Gastroesophageal sphincter (tissue), 4 donors: Measurements from ENCODE around the gene KCNJ2. TPM values are rescaled to one million over a fixed set of nuclear protein-coding genes. Genes with fewer than 3 reads are reported as not detected.

Experiments
- ATAC-seq: fragments of 150-250 bp; one replicate; pipeline ENCODE4 v1.9.1; 2016; ENCODE audit warnings: mild to moderate bottlenecking, moderate library complexity
- H3K27ac ChIP-seq, 4 donors: fragments of 200-600 bp; sonication (generic) in 3 of 4; 1 replicate in 3 of 4; 2 replicates in 1 of 4; pipeline ENCODE4 v1.5.1; 2016 to 2019
- H3K27me3 ChIP-seq: fragments of 200-600 bp; sonication (generic); one replicate; pipeline ENCODE4 v1.5.1; 2019
- H3K36me3 ChIP-seq, 2 donors: fragments of 200-600 bp; sonication (generic); one replicate each; pipeline ENCODE4 v1.5.1; 2019; ENCODE audit warnings: control low read depth in 1 of 2
- H3K4me1 ChIP-seq, 3 donors: fragments of 200-600 bp; sonication (generic); 1 replicate in 2 of 3; 2 replicates in 1 of 3; pipeline ENCODE4 v1.5.1; 2016 to 2019; ENCODE audit warnings: control low read depth in 2 of 3
- H3K4me3 ChIP-seq, 2 donors: fragments of 200-600 bp; sonication (generic); one replicate each; pipeline ENCODE4 v1.5.1; 2019; ENCODE audit warnings: mild to moderate bottlenecking in 1 of 2, moderate library complexity in 1 of 2
- H3K9me3 ChIP-seq, 3 donors: fragments of 200-600 bp; sonication (generic); one replicate each; pipeline ENCODE4 v1.5.1; 2017 to 2019; ENCODE audit warnings: control low read depth in 2 of 3
- EP300 ChIP-seq: sonication (generic); formaldehyde crosslinking; IDR thresholded peaks from one replicate; pipeline ENCODE4 v1.6.1; 2017; ENCODE audit warnings: antibody characterized with exemption, mild to moderate bottlenecking
- POLR2A ChIP-seq, 2 donors: fragments of 450-650 bp; IDR thresholded peaks; one replicate each; pipeline ENCODE4 v1.6.1; 2017; ENCODE audit warnings: antibody characterized with exemption in 2 of 2, mild to moderate bottlenecking in 2 of 2, moderate library complexity in 1 of 2
- POLR2AphosphoS5 ChIP-seq: sonication (generic); formaldehyde crosslinking; IDR thresholded peaks from one replicate; pipeline ENCODE4 v1.6.1; 2017; ENCODE audit warnings: antibody characterized with exemption
- WGBS, 2 donors: methylation state at CpG; one replicate each; pipeline ENCODE4 v1.1.5; 2018; ENCODE audit warnings: low coverage in 1 of 2; 5-methylcytosine and 5-hydroxymethylcytosine counted together
- total RNA-seq, 4 donors: library from RNA; depleted of rRNA; stranded (reverse); fragments of >200 nt; gene quantifications; one replicate each; pipeline ENCODE4 v1.1.0, GENCODE V29; 2016
- TF ChIP-seq, protein P1 (sequence below), 4 experiments: fragments of 200-600 bp in 2 of 4; fragments of 450-650 bp in 2 of 4; sonication (generic) in 1 of 4; IDR thresholded peaks; one replicate each; pipeline ENCODE4 v1.5.1; 2017 to 2019; ENCODE audit warnings: antibody characterized with exemption in 4 of 4, mild to moderate bottlenecking in 2 of 4, moderate library complexity in 2 of 4

KCNJ2 gene
- total RNA-seq, 4 donors from 2014 or later: 2.8 to 11.3 (median 4.9) TPM

DNA sequence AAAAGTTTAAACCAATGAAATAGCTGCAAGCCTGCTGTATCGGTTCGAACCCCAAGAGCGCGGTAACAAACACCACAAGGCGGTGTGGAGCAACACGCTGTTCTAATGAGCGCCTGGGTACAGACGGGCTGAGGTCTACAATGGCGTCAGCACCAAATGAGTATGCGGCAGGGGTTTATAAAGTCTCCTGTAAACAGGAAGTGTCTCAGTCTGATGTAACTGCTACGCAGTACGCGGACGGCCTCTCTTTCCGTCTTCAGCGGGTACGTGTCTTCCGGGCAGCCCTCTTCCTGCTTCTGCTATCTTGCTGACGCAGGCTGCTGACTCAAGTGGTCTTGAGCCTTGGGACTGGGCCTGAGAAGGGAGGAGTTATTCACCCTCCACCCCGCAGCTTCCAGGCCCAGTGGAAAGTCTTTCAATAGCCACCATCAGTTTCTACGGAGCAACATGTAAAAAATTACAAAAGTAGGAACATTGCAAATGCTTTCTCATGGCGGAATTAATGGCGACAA is 40.5 kb upstream of the KCNJ2 start:
- no peaks in the 10 kb centered on the region for H3K36me3 ChIP-seq
- WGBS, 2 donors: 96 to 97% methylated on average over 11 to 19 of the region's 23 CpGs

DNA sequence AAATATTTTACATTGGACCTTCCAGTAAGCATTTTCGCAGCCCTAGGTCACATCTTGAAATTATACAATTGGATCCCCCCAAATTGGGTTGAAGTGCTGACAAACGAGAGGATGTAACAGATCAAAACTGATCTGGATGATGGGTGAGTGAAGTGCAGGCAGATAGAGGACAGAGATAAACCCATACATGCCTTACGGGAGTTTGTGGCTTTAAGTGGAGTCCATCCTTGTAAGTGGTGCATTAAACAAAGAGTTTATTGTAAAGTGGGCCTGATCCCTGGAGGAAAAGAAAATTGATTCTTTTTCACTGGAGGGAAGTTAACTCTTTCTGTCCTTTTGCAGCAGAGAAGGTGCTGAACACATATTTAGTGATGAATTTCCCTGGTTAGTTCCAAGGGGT is 39.0 kb upstream of the KCNJ2 start:
- H3K36me3 ChIP-seq: no peaks in the 10 kb centered on the region

More for the DNA sequence above, 40.5 kb upstream of the KCNJ2 start:
- Histone ChIP-seq H3K27me3 (no peaks in the 10 kb centered on the region), H3K4me1 (no peaks in the 10 kb centered on the region), H3K27ac (no peak overlapping the region), H3K4me3 (no peak overlapping the region), H3K9me3 (no peaks in the 10 kb centered on the region)
- TF ChIP-seq POLR2A (IDR thresholded peaks at IDR 0.05): no peak
- TF ChIP-seq EP300: no peak
- no peak for TF ChIP-seq POLR2AphosphoS5
- TF ChIP-seq, protein P1, sequence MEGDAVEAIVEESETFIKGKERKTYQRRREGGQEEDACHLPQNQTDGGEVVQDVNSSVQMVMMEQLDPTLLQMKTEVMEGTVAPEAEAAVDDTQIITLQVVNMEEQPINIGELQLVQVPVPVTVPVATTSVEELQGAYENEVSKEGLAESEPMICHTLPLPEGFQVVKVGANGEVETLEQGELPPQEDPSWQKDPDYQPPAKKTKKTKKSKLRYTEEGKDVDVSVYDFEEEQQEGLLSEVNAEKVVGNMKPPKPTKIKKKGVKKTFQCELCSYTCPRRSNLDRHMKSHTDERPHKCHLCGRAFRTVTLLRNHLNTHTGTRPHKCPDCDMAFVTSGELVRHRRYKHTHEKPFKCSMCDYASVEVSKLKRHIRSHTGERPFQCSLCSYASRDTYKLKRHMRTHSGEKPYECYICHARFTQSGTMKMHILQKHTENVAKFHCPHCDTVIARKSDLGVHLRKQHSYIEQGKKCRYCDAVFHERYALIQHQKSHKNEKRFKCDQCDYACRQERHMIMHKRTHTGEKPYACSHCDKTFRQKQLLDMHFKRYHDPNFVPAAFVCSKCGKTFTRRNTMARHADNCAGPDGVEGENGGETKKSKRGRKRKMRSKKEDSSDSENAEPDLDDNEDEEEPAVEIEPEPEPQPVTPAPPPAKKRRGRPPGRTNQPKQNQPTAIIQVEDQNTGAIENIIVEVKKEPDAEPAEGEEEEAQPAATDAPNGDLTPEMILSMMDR (IDR thresholded peaks at IDR 0.05): no peak
- ATAC-seq: no peak

DNA sequence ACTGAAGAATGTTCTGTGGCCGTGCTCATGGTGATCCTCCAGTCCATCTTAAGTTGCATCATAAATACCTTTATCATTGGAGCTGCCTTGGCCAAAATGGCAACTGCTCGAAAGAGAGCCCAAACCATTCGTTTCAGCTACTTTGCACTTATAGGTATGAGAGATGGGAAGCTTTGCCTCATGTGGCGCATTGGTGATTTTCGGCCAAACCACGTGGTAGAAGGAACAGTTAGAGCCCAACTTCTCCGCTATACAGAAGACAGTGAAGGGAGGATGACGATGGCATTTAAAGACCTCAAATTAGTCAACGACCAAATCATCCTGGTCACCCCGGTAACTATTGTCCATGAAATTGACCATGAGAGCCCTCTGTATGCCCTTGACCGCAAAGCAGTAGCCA is 36.8 kb upstream of the KCNJ2 start:
- Histone ChIP-seq H3K4me1 (peaks cover 3 to 16% (median 5%) of the 10 kb centered on the region in 3 donors), H3K4me3 (no peak overlapping the region), H3K27ac (no peak overlapping the region), H3K36me3 (no peaks in the 10 kb centered on the region), H3K27me3 (no peaks in the 10 kb centered on the region), H3K9me3 (no peaks in the 10 kb centered on the region)
- no peak for TF ChIP-seq EP300
- TF ChIP-seq POLR2AphosphoS5: no peak
- no peak for TF ChIP-seq POLR2A (IDR thresholded peaks at IDR 0.05)
- TF ChIP-seq, protein P1 (IDR thresholded peaks at IDR 0.05): no peak
- 95 to 100% methylated on average over 5 to 11 of the region's 11 CpGs for WGBS, 2 donors
- ATAC-seq: no peak

More for the DNA sequence above, 39.0 kb upstream of the KCNJ2 start:
- H3K27me3 ChIP-seq: no peaks in the 10 kb centered on the region
- 50 to 70% methylated on average over 1 to 3 of the region's 3 CpGs for WGBS, 2 donors
- TF ChIP-seq POLR2A (IDR thresholded peaks at IDR 0.05) (no peak), EP300 (no peak), POLR2AphosphoS5 (no peak)
- TF ChIP-seq, protein P1 (IDR thresholded peaks at IDR 0.05): no peak
- H3K27ac ChIP-seq: no peak overlapping the region
- H3K4me3 ChIP-seq: no peak overlapping the region
- no peaks in the 10 kb centered on the region for H3K9me3 ChIP-seq
- ATAC-seq: no peak
- no peaks in the 10 kb centered on the region for H3K4me1 ChIP-seq

DNA sequence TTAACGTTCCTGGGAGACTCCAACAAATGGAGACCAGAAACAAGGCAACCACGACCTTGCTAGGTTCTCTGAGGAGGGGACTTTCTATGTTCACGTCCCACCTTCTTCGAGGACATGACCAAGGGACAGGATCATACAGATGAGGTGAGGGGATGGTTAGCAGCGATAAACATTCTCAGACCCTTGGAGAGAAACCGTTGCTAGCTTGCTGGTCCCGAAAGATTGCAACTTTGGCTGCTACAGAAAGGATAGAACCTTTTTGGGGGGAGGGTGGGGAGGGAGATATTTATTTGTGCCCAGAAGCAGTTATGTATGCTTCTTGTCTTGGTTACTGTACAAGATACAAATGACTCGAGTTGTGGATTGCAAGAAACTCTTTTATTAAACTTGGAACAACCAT is 35.3 kb upstream of the KCNJ2 start:
- Histone ChIP-seq H3K27ac (no peak overlapping the region), H3K4me3 (no peak overlapping the region), H3K4me1 (peaks cover 10 to 28% (median 15%) of the 10 kb centered on the region in 3 donors), H3K9me3 (no peaks in the 10 kb centered on the region), H3K27me3 (no peaks in the 10 kb centered on the region), H3K36me3 (no peaks in the 10 kb centered on the region)
- 80 to 92% methylated on average over 3 to 8 of the region's 8 CpGs for WGBS, 2 donors
- no peak for ATAC-seq
- TF ChIP-seq EP300: no peak
- no peak for TF ChIP-seq POLR2A (IDR thresholded peaks at IDR 0.05)
- TF ChIP-seq, protein P1 (IDR thresholded peaks at IDR 0.05): no peak
- TF ChIP-seq POLR2AphosphoS5: no peak

DNA sequence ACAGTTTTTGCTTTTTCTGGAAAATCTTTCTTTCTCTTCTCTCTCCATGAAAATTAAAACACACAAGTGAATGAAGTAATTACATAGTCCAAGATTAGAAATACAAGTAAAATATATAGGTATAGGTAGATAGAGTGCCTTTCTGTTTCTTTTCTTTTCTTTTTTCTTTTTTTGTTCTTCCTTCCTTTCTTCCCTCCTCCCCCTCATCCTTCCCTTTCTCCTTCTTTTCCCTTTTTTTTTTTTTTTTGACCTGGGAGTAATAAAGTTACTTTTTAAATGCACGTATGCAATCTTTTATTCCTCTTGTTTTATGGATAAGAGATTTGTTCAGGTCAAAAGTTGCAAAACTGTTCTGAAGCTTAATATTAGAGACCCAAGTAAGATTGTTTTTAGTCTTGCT is 34.6 kb upstream of the KCNJ2 start:
- no peaks in the 10 kb centered on the region for H3K36me3 ChIP-seq
- 64 to 71% methylated on average over 1 of the region's 1 CpG for WGBS, 2 donors
- peaks cover 10 to 36% (median 15%) of the 10 kb centered on the region in 3 donors for H3K4me1 ChIP-seq
- TF ChIP-seq, protein P1 (IDR thresholded peaks at IDR 0.05): no peak
- no peak for TF ChIP-seq EP300
- TF ChIP-seq POLR2A (IDR thresholded peaks at IDR 0.05): no peak
- TF ChIP-seq POLR2AphosphoS5: no peak
- H3K27me3 ChIP-seq: no peaks in the 10 kb centered on the region
- H3K27ac ChIP-seq: no peak overlapping the region
- no peak for ATAC-seq
- H3K9me3 ChIP-seq: no peaks in the 10 kb centered on the region
- H3K4me3 ChIP-seq: no peak overlapping the region
